ENCODE data around the gene GINS1.

DNA sequence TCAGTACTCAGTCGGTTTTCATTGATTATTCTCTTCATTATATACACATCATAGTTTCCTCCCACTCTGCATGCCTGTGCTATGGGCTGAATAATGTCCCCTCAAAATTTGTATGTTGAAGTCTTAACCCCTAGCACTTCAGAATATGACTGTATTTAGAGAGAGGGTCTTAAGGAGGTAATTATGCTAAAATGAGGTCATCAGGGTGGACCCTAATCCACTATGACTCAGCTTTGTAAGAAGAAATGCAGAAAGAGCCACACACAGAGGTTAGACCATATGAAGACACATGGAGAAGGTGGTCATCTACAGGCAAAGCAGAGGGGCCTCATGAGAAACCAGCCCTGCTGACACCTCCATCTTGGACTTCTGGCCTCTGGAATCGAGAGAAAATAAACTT is 32.6 kb upstream of the GINS1 start:
- TF ChIP-seq ZBTB7A (IDR thresholded peaks at IDR 0.05; ENCODE audit: low read depth) (no peak), EGR1 (IDR thresholded peaks at IDR 0.05) (no peak), USF1 (IDR thresholded peaks at IDR 0.05) (no peak), TCF12 (IDR thresholded peaks at IDR 0.05; ENCODE audit: low read depth) (no peak), YY1 (IDR thresholded peaks at IDR 0.05; ENCODE audit: low read depth) (no peak), EP300 (IDR thresholded peaks at IDR 0.05; ENCODE audit: borderline replicate concordance) (no peak), MAX (IDR thresholded peaks at IDR 0.05) (no peak), RAD21 (IDR thresholded peaks at IDR 0.05; ENCODE audit: low read depth) (no peak), CEBPB (IDR thresholded peaks at IDR 0.05) (no peak)

Data from Ishikawa (cell line).